SK-N-SH treated with all-trans-retinoic acid at 6 μM for 48 hours (cell line): ENCODE data around the gene LINC00237.

ENCODE experiments used
- ARNTL ChIP-seq: fragments of 450-650 bp; formaldehyde crosslinking; IDR thresholded peaks from 2 replicates; pipeline ENCODE4 v1.5.0; 2020; ENCODE audit warnings: low read depth, mild to moderate bottlenecking, moderate library complexity, borderline replicate concordance
- CREB5 ChIP-seq: fragments of 250-450 bp; sonication (Bioruptor Pico); IDR thresholded peaks from 2 replicates; pipeline ENCODE4 v1.5.1; 2020; ENCODE audit warnings: low read depth, mild to moderate bottlenecking, moderate library complexity
- ISL1 ChIP-seq: fragments of 250-450 bp; sonication (Bioruptor Pico); IDR thresholded peaks from 2 replicates; pipeline ENCODE4 v2.1.2; 2022; ENCODE audit warnings: mild to moderate bottlenecking, moderate library complexity
- ZFP3 ChIP-seq: fragments of 250-450 bp; sonication (Bioruptor Pico); IDR thresholded peaks from 2 replicates; pipeline ENCODE4 v1.5.0; 2020; ENCODE audit warnings: mild to moderate bottlenecking, moderate library complexity
- ZFP30 ChIP-seq: fragments of 450-650 bp; formaldehyde crosslinking; IDR thresholded peaks from 2 replicates; pipeline ENCODE4 v1.5.0; 2022; ENCODE audit warnings: mild to moderate bottlenecking, moderate library complexity
- ZNF70 ChIP-seq: fragments of 450-650 bp; formaldehyde crosslinking; IDR thresholded peaks from 2 replicates; pipeline ENCODE4 v1.5.0; 2020; ENCODE audit warnings: mild to moderate bottlenecking, moderate library complexity
- ZNF8 ChIP-seq: fragments of 450-650 bp; formaldehyde crosslinking; IDR thresholded peaks from 2 replicates; pipeline ENCODE4 v1.5.0; 2020; ENCODE audit warnings: mild to moderate bottlenecking, moderate library complexity

- TF ChIP-seq ZNF70 (no peak), ARNTL (CRISPR knock-in tag) (no peak), ZNF8 (CRISPR knock-in tag) (no peak), ZFP3 (CRISPR knock-in tag) (no peak), CREB5 (CRISPR knock-in tag) (no peak), ISL1 (CRISPR knock-in tag) (no peak), ZFP30 (CRISPR knock-in tag) (no peak)
Measured at GRCh38 chr20:21087862-21088540, 18.2 kb downstream of the LINC00237 start.
